ENCODE measurements around the gene FAM53A.
"Not testable (repeated sequence)": the region's sequence is repeated elsewhere in the genome, so short reads cannot be mapped to it uniquely, and the experiment has no call there.

FAM53A gene

GRCh38 chr4:1616557-1616930 lies 67.6 kb downstream of the FAM53A start:
- no peak for DNase-seq

- DNase-seq, result no peak
Measured at GRCh38 chr4:1615786-1616556, 68.1 kb downstream of the FAM53A start.

GRCh38 chr4:1614854-1615595 lies 69.1 kb downstream of the FAM53A start:
- DNase-seq, result no peak

- no peak for DNase-seq
Measured at GRCh38 chr4:1614502-1614853, 69.6 kb downstream of the FAM53A start.

- no peak for DNase-seq
Measured at GRCh38 chr4:1614049-1614448, 70.1 kb downstream of the FAM53A start.

GRCh38 chr4:1613099-1613495 lies 71.0 kb downstream of the FAM53A start:
- no peak for DNase-seq

GRCh38 chr4:1612278-1613098 lies 71.6 kb downstream of the FAM53A start:
- DNase-seq, result no peak

GRCh38 chr4:1611501-1611870 lies 72.6 kb downstream of the FAM53A start:
- DNase-seq, result peak; percentile 17

GRCh38 chr4:1610791-1611500 lies 73.2 kb downstream of the FAM53A start:
- no peak for DNase-seq

GRCh38 chr4:1609901-1610790 lies 74.0 kb downstream of the FAM53A start:
- no peak for DNase-seq

- DNase-seq, result no peak
Measured at GRCh38 chr4:1608821-1609500, 75.2 kb downstream of the FAM53A start.

- no peak for DNase-seq
Measured at GRCh38 chr4:1608196-1608820, 75.8 kb downstream of the FAM53A start.

GRCh38 chr4:1607436-1608195 lies 76.5 kb downstream of the FAM53A start:
- not testable (repeated sequence) for DNase-seq

- no peak for DNase-seq
Measured at GRCh38 chr4:1604706-1605205, 79.4 kb downstream of the FAM53A start.

GRCh38 chr4:1604181-1604705 lies 79.9 kb downstream of the FAM53A start:
- DNase-seq, result peak; percentile 84

GRCh38 chr4:1603413-1604135 lies 80.5 kb downstream of the FAM53A start:
- DNase-seq, result no peak

- no peak for DNase-seq
Measured at GRCh38 chr4:1602655-1603412, 81.3 kb downstream of the FAM53A start.
